H1 (cell line): Measurements from ENCODE around the gene GRIN2C. TPM values are rescaled to one million over a fixed set of nuclear protein-coding genes. Genes with fewer than 3 reads are reported as not detected.

ENCODE experiments used
- CTCF ChIA-PET: fragments of 300-600 bp; sonication (Branson Sonifier 250); formaldehyde crosslinking; loops from one replicate; lab custom pipeline; 2021; ENCODE audit not compliant: partially characterized antibody; lab: Charles Lee
- POLR2A ChIA-PET: fragments of 300-600 bp; sonication (Branson Sonifier 250); formaldehyde crosslinking; loops from one replicate; lab custom pipeline; 2021; ENCODE audit warnings: inconsistent platforms; ENCODE audit not compliant: partially characterized antibody; lab: Charles Lee
- DNase-seq, 2 experiments: peaks; one replicate each; pipeline versions ENCODE4 v3.0.0 to v3.0.0-alpha.2; 2010 to 2022; ENCODE audit warnings: low spot score in 2 of 2, low read depth in 1 of 2, mixed read lengths in 1 of 2
- FAIRE-seq: peaks from 2 replicates; lab custom pipeline; 2011; peaks lifted over from hg19 to GRCh38; lab: Jason Lieb, UNC
- H2AFZ ChIP-seq: 2 replicates; pipeline ENCODE4 v1.8.1; 2012; ENCODE audit warnings: low read length, inconsistent platforms
- H2AK5ac ChIP-seq: 2 replicates; pipeline ENCODE4 v1.6.1; 2013; ENCODE audit warnings: low read depth, low read length
- H2BK120ac ChIP-seq: replicated peaks from 2 replicates; pipeline ENCODE3; 2013; ENCODE audit warnings: low read depth, low read length, inconsistent platforms
- H2BK12ac ChIP-seq: 2 replicates; pipeline ENCODE4 v1.6.1; 2013; ENCODE audit warnings: low read depth, low read length
- H2BK15ac ChIP-seq: 2 replicates; pipeline ENCODE4 v1.6.1; 2013; ENCODE audit warnings: low read length
- H2BK20ac ChIP-seq: 2 replicates; pipeline ENCODE4 v1.6.1; 2013; ENCODE audit warnings: low read length
- H2BK5ac ChIP-seq: 2 replicates; pipeline ENCODE4 v1.6.1; 2013; ENCODE audit warnings: low read depth, low read length
- H3K14ac ChIP-seq: 2 replicates; pipeline ENCODE4 v1.6.1; 2013; ENCODE audit warnings: inconsistent platforms; ENCODE audit not compliant: insufficient read length
- H3K18ac ChIP-seq: 2 replicates; pipeline ENCODE4 v1.6.1; 2013; ENCODE audit warnings: low read length; ENCODE audit errors: extremely low read depth
- H3K23ac ChIP-seq: 2 replicates; pipeline ENCODE4 v1.6.1; 2013; ENCODE audit warnings: inconsistent platforms; ENCODE audit not compliant: insufficient read length
- H3K23me2 ChIP-seq: 2 replicates; pipeline ENCODE4 v1.6.1; 2013; ENCODE audit warnings: low read depth, low read length
- H3K27ac ChIP-seq: 2 replicates; pipeline ENCODE4 v1.6.1; 2011; ENCODE audit warnings: low read depth, low read length, inconsistent platforms
- H3K27me3 ChIP-seq, 4 experiments: replicated peaks in 1 of 4; 1 replicate in 1 of 4; 2 replicates in 3 of 4; pipeline versions ENCODE4 v1.6.1 to v1.8.1; 2011 to 2013; ENCODE audit warnings: low read length in 3 of 4, mild to moderate bottlenecking in 3 of 4, inconsistent platforms in 2 of 4, mixed read lengths in 2 of 4, moderate library complexity in 1 of 4; ENCODE audit not compliant: control insufficient read depth in 3 of 4, insufficient read depth in 3 of 4; ENCODE audit errors: extremely low read depth in 1 of 4
- H3K36me3 ChIP-seq, 4 experiments: 2 replicates each; pipeline versions ENCODE4 v1.6.1 to v1.8.1; 2011 to 2013; ENCODE audit warnings: mild to moderate bottlenecking in 4 of 4, low read length in 3 of 4, moderate library complexity in 2 of 4, control low read depth in 1 of 4, inconsistent platforms in 1 of 4; ENCODE audit not compliant: insufficient read depth in 4 of 4, control insufficient read depth in 2 of 4
- H3K4ac ChIP-seq: replicated peaks from 2 replicates; pipeline ENCODE3; 2013; ENCODE audit warnings: low read length, low read depth, mixed read lengths, inconsistent platforms; ENCODE audit not compliant: insufficient read length
- H3K4me1 ChIP-seq, 4 experiments: replicated peaks in 1 of 4; 1 replicate in 1 of 4; 2 replicates in 3 of 4; pipeline versions ENCODE4 v1.6.1 to v1.8.1; 2011 to 2013; ENCODE audit warnings: low read length in 3 of 4, inconsistent platforms in 2 of 4, mixed read lengths in 1 of 4; ENCODE audit not compliant: insufficient read depth in 4 of 4, control insufficient read depth in 3 of 4
- H3K4me2 ChIP-seq, 2 experiments: 2 replicates each; pipeline versions ENCODE4 v1.6.1 to v1.8.1; 2011 to 2013; ENCODE audit warnings: low read depth in 2 of 2, low read length in 2 of 2, control low read depth in 1 of 2, inconsistent platforms in 1 of 2, mild to moderate bottlenecking in 1 of 2; ENCODE audit not compliant: insufficient read depth in 1 of 2
- H3K4me3 ChIP-seq, 4 experiments: fragments of 200-600, 300-600 bp in 1 of 4; sonication (generic), shearing (Covaris generic), sonication (Bioruptor Twin) in 1 of 4; 2 replicates each; pipeline versions ENCODE4 v1.5.1 to v1.8.1; 2011 to 2016; ENCODE audit warnings: low read length in 4 of 4, low read depth in 3 of 4, control low read depth in 2 of 4, inconsistent platforms in 2 of 4, mild to moderate bottlenecking in 2 of 4, mixed read lengths in 1 of 4, moderate library complexity in 1 of 4; ENCODE audit not compliant: insufficient read depth in 2 of 4; ENCODE audit errors: extremely low read depth in 1 of 4
- H3K56ac ChIP-seq: replicated peaks from 2 replicates; pipeline ENCODE3; 2013; ENCODE audit warnings: low read depth, mild to moderate bottlenecking, mixed read lengths, low read length, inconsistent platforms; ENCODE audit not compliant: insufficient read length
- H3K79me1 ChIP-seq: 2 replicates; pipeline ENCODE4 v1.6.1; 2013; ENCODE audit warnings: low read depth, low read length, control low read depth
- H3K79me2 ChIP-seq, 2 experiments: 2 replicates each; pipeline versions ENCODE4 v1.6.1 to v1.8.1; 2012 to 2013; ENCODE audit warnings: low read length in 2 of 2, mild to moderate bottlenecking in 2 of 2, inconsistent platforms in 1 of 2; ENCODE audit not compliant: insufficient read depth in 2 of 2, control insufficient read depth in 1 of 2
- H3K9ac ChIP-seq, 4 experiments: replicated peaks in 1 of 4; 1 replicate in 1 of 4; 2 replicates in 3 of 4; pipeline versions ENCODE4 v1.6.1 to v1.8.1; 2011 to 2013; ENCODE audit warnings: low read depth in 3 of 4, low read length in 3 of 4, control low read depth in 2 of 4, mild to moderate bottlenecking in 2 of 4, moderate library complexity in 2 of 4, inconsistent platforms in 1 of 4; ENCODE audit errors: extremely low read depth in 1 of 4
- H3K9me3 ChIP-seq, 2 experiments: 2 replicates each; pipeline versions ENCODE4 v1.6.1 to v1.8.1; 2012 to 2013; ENCODE audit warnings: mild to moderate bottlenecking in 2 of 2, moderate library complexity in 2 of 2, control low read depth in 1 of 2, inconsistent platforms in 1 of 2, low read depth in 1 of 2, low read length in 1 of 2, mixed read lengths in 1 of 2; ENCODE audit not compliant: insufficient read depth in 2 of 2
- H4K20me1 ChIP-seq, 2 experiments: replicated peaks in 1 of 2; 2 replicates each; pipeline versions ENCODE3 to v1.8.1; 2011 to 2013; ENCODE audit warnings: inconsistent platforms in 2 of 2, low read length in 2 of 2, mild to moderate bottlenecking in 1 of 2; ENCODE audit not compliant: insufficient read depth in 2 of 2, control insufficient read depth in 1 of 2
- H4K5ac ChIP-seq: 2 replicates; pipeline ENCODE4 v1.6.1; 2013; ENCODE audit warnings: low read length, low read depth, mixed read lengths, inconsistent platforms; ENCODE audit not compliant: insufficient read length
- H4K8ac ChIP-seq: 2 replicates; pipeline ENCODE4 v1.8.0; 2013; ENCODE audit warnings: mild to moderate bottlenecking, moderate library complexity, low read length, inconsistent platforms; ENCODE audit not compliant: insufficient read depth; ENCODE audit errors: extremely low read depth
- H4K91ac ChIP-seq: replicated peaks from 2 replicates; pipeline ENCODE3; 2013; ENCODE audit warnings: low read length, mixed read lengths, inconsistent platforms; ENCODE audit not compliant: insufficient read length
- ATF2 ChIP-seq: IDR thresholded peaks from 2 replicates; pipeline ENCODE4 v1.6.1; 2012; ENCODE audit warnings: low read length, inconsistent platforms
- ATF3 ChIP-seq: IDR thresholded peaks from 2 replicates; pipeline ENCODE4 v1.6.1; 2011; ENCODE audit warnings: low read depth, mild to moderate bottlenecking, low read length; ENCODE audit not compliant: insufficient read depth
- CBX8 ChIP-seq: fragments of 300-800, 300-1000 bp; sonication (generic); IDR thresholded peaks from 2 replicates; pipeline ENCODE4 v1.7.1; 2016; ENCODE audit warnings: low read depth, low read length, borderline replicate concordance
- FOSL1 ChIP-seq: IDR thresholded peaks from 2 replicates; pipeline ENCODE4 v1.6.1; 2011; ENCODE audit warnings: mild to moderate bottlenecking, low read depth, low read length, moderate library complexity; ENCODE audit not compliant: insufficient read depth
- HDAC2 ChIP-seq, 2 experiments: fragments of 300-600 bp in 1 of 2; sonication (generic) in 1 of 2; IDR thresholded peaks; 2 replicates each; pipeline ENCODE4 v1.6.1; 2011 to 2012; ENCODE audit warnings: low read depth in 2 of 2, low read length in 2 of 2, mild to moderate bottlenecking in 2 of 2, moderate library complexity in 2 of 2, borderline replicate concordance in 1 of 2, inconsistent platforms in 1 of 2
- SP4 ChIP-seq: IDR thresholded peaks from 2 replicates; pipeline ENCODE4 v1.6.1; 2012; ENCODE audit warnings: low read length, inconsistent platforms
- TCF12 ChIP-seq: IDR thresholded peaks from 2 replicates; pipeline ENCODE4 v1.6.1; 2011; ENCODE audit warnings: low read depth, mild to moderate bottlenecking, low read length
- ZNF274 ChIP-seq: IDR thresholded peaks from 2 replicates; pipeline ENCODE4 v1.7.0; 2012; ENCODE audit warnings: low read length, borderline replicate concordance; ENCODE audit errors: extremely low read depth
- WGBS, 2 experiments: shearing (Covaris generic) in 1 of 2; methylation state at CpG; one replicate each; pipeline versions ENCODE4 v1.1.6 to v1.1.7; 2013 to 2015; ENCODE audit warnings: low lambda C conversion rate in 2 of 2, mixed read lengths in 2 of 2, inconsistent platforms in 1 of 2, low coverage in 1 of 2, missing lambda C conversion rate in 1 of 2; ENCODE audit not compliant: insufficient replicate concordance in 2 of 2, insufficient coverage in 1 of 2, insufficient read length in 1 of 2; ENCODE audit errors: extremely low coverage in 1 of 2, missing lambda C conversion rate in 1 of 2; 5-methylcytosine and 5-hydroxymethylcytosine counted together
- polyA plus RNA-seq, 7 experiments: library from polyadenylated mRNA; depleted of rRNA in 3 of 7; stranded (reverse) in 5 of 7; unstranded in 2 of 7; fragments of >200 nt in 5 of 7; fragments of 200-250 nt in 2 of 7; gene quantifications; 1 replicate in 5 of 7; 2 replicates in 1 of 7; 4 replicates in 1 of 7; pipeline versions ENCODE4 v1.2.1 to v1.2.3, GENCODE V29; 2011 to 2013; ENCODE audit warnings: missing spikeins in 2 of 7, mixed read lengths in 2 of 7
- total RNA-seq: library from RNA; stranded (reverse); fragmentation: NEBNext Ultra II Directional; extraction: Animal tissue kit (Norgen Biotek cat#: 25700); gene quantifications from 2 replicates; pipeline ENCODE4 v1.2.1, GENCODE V29; 2021

The GRIN2C gene
- total and polyA plus RNA-seq, 2 of the 8 experiments (the other 6 are each of a cell fraction or from before 2014, with no cell fraction given), result 0.06 to 0.07 TPM

- ChIA-PET POLR2A (interaction anchor here (0.6 to 2.6 kb wide), 3 partner anchors 9 to 139 kb away, joined by 3 to 17 read pairs (median 3); no protein-coding TSS in a partner anchor), CTCF (interaction anchor here (1.2 to 81.0 kb wide), 6 partner anchors 10 to 89 kb away, joined by 3 to 2981 read pairs (median 8); partner anchors contain the start of genes GRIN2C, NAT9 and OTOP2)
- Histone ChIP-seq H4K8ac (no peak overlapping the region), H3K23me2 (peaks cover 10% of the 10 kb centered on the region), H2BK15ac (no peak overlapping the region), H3K56ac (no peak overlapping the region), H2BK12ac (peak overlapping the region; percentile 43; the same call in 1 of the 2 replicates), H3K9ac (peak overlapping the region in 1 of 4 experiments; percentile 5; a peak in 1 of 7 replicates), H4K20me1 (peaks cover 1 to 3% of the 10 kb centered on the region in 2 experiments), H4K5ac (no peak overlapping the region), H3K79me2 (no peaks in the 10 kb centered on the region; a peak in 1 of 4 replicates), H3K27me3 (peaks cover 0 to 3% (median 0%) of the 10 kb centered on the region in 4 experiments; a peak in 2 of 7 replicates), H2BK5ac (no peak overlapping the region), H2BK120ac (no peak overlapping the region), H3K36me3 (no peaks in the 10 kb centered on the region), H4K91ac (no peak overlapping the region), H3K27ac (no peak overlapping the region), H3K79me1 (peaks cover 7% of the 10 kb centered on the region; the same call in 1 of the 2 replicates), H3K9me3 (no peaks in the 10 kb centered on the region), H2BK20ac (0 out of 2 replicates have a peak overlapping the region, but pooled peaks have one; percentile 7), H3K23ac (no peak overlapping the region), H3K4ac (no peak overlapping the region), H3K4me2 (peak overlapping the region; percentile 94 to 100), H3K4me3 (peak overlapping the region in 3 of 4 experiments; percentile 76 to 92 (median 79); a peak in 6 of 8 replicates), H2AK5ac (0 out of 2 replicates have a peak overlapping the region, but pooled peaks have one; percentile 40), H3K14ac (no peak overlapping the region), H2AFZ (no peak overlapping the region), H3K18ac (no peak overlapping the region), H3K4me1 (peaks cover 0 to 14% (median 6%) of the 10 kb centered on the region in 4 experiments; a peak in 6 of 7 replicates)
- no peak for FAIRE-seq
- no peak for DNase-seq
- 84 to 100% methylated on average over 2 to 11 of the region's 11 CpGs for WGBS, 2 experiments
- TF ChIP-seq TCF12 (no peak), CBX8 (no peak), ATF3 (no peak), SP4 (no peak), ZNF274 (no peak), HDAC2 (IDR thresholded peaks at IDR 0.05; ENCODE audit: borderline replicate concordance in 1 of 2, low read depth in 2 of 2, low read length in 2 of 2) (no peak), ATF2 (no peak), FOSL1 (no peak)
These were observed 11.8 kb upstream of the GRIN2C start for GRCh38 chr17:74871356-74872076.
